ENCODE measurements around the gene FMO2.

DNA sequence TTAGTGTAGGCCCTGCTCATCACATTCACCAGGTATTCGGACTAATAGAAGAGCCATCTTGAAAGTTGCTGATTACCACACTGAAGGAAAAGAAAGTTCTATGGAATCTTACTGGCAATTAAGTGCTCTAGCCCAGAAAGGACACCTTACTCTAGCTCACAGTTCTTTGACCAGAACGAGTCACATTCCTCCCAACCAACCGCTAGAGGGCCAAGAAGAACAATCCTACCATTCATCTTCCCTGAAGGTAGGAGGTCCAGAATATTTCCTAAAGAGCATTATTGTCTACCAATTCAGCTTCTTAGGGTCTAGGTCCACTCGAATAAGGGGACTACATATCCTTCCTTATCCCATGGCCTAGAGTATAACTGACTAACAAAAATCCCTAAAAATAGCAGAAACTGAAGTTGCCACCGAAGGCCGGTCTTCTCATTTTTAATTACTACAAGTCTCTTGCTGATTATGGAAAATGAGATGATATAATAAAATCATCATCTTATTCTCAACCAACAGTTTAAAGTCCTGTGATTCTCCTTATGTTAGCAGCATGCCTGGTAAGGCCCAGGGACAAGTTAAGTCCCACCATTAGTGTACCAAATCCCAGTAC is 60.5 kb downstream of the FMO2 start:
- TF ChIP-seq POLR2A (IDR thresholded peaks at IDR 0.05), result no peak
- TF ChIP-seq, protein P1, sequence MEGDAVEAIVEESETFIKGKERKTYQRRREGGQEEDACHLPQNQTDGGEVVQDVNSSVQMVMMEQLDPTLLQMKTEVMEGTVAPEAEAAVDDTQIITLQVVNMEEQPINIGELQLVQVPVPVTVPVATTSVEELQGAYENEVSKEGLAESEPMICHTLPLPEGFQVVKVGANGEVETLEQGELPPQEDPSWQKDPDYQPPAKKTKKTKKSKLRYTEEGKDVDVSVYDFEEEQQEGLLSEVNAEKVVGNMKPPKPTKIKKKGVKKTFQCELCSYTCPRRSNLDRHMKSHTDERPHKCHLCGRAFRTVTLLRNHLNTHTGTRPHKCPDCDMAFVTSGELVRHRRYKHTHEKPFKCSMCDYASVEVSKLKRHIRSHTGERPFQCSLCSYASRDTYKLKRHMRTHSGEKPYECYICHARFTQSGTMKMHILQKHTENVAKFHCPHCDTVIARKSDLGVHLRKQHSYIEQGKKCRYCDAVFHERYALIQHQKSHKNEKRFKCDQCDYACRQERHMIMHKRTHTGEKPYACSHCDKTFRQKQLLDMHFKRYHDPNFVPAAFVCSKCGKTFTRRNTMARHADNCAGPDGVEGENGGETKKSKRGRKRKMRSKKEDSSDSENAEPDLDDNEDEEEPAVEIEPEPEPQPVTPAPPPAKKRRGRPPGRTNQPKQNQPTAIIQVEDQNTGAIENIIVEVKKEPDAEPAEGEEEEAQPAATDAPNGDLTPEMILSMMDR (IDR thresholded peaks at IDR 0.05), result peak; percentile 41 to 72 (median 67)

Data from body of pancreas (tissue), 4 donors.